ENCODE measurements around the gene ACTR5. TPM values are rescaled to one million over a fixed set of nuclear protein-coding genes. Genes with fewer than 3 reads are reported as not detected.

ACTR5 gene
- total RNA-seq, 1 experiment from 2014 or later: 20.0 TPM

DNA sequence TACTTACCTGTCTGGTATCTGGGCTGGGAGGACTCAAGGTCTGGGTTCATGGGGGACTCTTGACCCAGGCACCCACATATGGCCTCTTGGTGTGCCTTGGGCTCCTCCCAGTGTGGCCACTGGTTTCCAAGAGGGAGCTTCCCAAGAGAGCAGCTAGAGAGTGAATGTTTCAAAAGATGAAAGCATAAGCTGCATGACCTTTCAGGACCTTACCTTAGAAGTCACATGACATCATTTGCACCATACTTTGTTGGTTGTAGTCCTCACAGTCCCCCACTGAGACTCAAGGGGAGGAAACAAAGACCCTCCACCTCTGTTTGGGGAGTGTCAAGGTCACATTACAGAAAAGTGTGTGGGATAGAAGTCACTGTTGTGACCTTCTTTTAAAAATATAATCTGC is 13.9 kb downstream of the ACTR5 start:
- H3K36me3 Mint-ChIP-seq (ENCODE audit: insufficient read depth, unreplicated experiment): peaks cover 12% of the 10 kb centered on the region
- ChIA-PET CTCF (no interaction called here), POLR2A (no interaction called here)
- Histone ChIP-seq H3K4me1 (no peaks in the 10 kb centered on the region), H3K9me3 (no peaks in the 10 kb centered on the region), H3K36me3 (ENCODE audit: control insufficient read depth, insufficient read depth, low read length) (0 out of 2 replicates have a peak, but pooled peaks cover 2% of the 10 kb centered on the region), H3K4me3 (ENCODE audit: low read depth, low read length) (no peak overlapping the region), H3K27me3 (replicated peaks; ENCODE audit: control insufficient read depth, insufficient read depth, low read length) (no peaks in the 10 kb centered on the region)
- H3K27me3 Mint-ChIP-seq (ENCODE audit: insufficient read depth, unreplicated experiment): no peaks in the 10 kb centered on the region
- H3K4me1 Mint-ChIP-seq (ENCODE audit: low read depth, unreplicated experiment): no peaks in the 10 kb centered on the region
- intact Hi-C loops (cut with micrococcal nuclease; ENCODE audit: unreplicated experiment): no loop called here
- H3K9me3 Mint-ChIP-seq (ENCODE audit: unreplicated experiment): no peaks in the 10 kb centered on the region
- no peak for DNase-seq
- BruUV-seq (replicated peaks): no TSS peak
- no peak overlapping the region for H3K4me3 Mint-ChIP-seq (ENCODE audit: unreplicated experiment)
- TF ChIP-seq, protein P1, sequence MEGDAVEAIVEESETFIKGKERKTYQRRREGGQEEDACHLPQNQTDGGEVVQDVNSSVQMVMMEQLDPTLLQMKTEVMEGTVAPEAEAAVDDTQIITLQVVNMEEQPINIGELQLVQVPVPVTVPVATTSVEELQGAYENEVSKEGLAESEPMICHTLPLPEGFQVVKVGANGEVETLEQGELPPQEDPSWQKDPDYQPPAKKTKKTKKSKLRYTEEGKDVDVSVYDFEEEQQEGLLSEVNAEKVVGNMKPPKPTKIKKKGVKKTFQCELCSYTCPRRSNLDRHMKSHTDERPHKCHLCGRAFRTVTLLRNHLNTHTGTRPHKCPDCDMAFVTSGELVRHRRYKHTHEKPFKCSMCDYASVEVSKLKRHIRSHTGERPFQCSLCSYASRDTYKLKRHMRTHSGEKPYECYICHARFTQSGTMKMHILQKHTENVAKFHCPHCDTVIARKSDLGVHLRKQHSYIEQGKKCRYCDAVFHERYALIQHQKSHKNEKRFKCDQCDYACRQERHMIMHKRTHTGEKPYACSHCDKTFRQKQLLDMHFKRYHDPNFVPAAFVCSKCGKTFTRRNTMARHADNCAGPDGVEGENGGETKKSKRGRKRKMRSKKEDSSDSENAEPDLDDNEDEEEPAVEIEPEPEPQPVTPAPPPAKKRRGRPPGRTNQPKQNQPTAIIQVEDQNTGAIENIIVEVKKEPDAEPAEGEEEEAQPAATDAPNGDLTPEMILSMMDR (IDR thresholded peaks at IDR 0.05; ENCODE audit: insufficient read depth in 1 of 2, low read depth in 1 of 2, low read length in 1 of 2, severe bottlenecking in 1 of 2, unreplicated experiment in 1 of 2): no peak
- no peak overlapping the region for H3K27ac Mint-ChIP-seq (ENCODE audit: unreplicated experiment)

DNA sequence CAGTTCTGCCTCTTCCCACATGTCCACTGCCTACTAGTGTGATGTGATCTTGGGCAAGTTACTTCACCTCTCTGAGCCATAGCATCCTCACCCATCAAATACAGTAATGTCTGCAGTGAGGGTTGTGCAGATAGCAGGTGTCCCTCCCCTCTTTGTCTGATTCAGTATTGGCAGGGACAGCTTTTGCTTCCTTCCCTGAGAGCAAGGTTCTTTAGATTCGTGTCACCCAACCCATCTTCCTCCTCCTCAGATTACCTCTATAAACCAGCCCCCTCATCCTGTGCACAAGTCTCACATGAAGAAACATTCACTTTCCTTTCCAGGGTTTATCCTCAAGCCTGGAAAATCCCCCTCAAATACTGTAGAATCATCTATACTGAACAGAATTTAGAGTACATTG is 15.4 kb downstream of the ACTR5 start:
- H3K27ac Mint-ChIP-seq (ENCODE audit: unreplicated experiment): no peak overlapping the region
- Histone ChIP-seq H3K27me3 (replicated peaks; ENCODE audit: control insufficient read depth, insufficient read depth, low read length) (no peaks in the 10 kb centered on the region), H3K9me3 (no peaks in the 10 kb centered on the region), H3K36me3 (ENCODE audit: control insufficient read depth, insufficient read depth, low read length) (0 out of 2 replicates have a peak, but pooled peaks cover 2% of the 10 kb centered on the region), H3K4me3 (ENCODE audit: low read depth, low read length) (no peak overlapping the region), H3K4me1 (no peaks in the 10 kb centered on the region)
- DNase-seq: no peak
- TF ChIP-seq, protein P1 (IDR thresholded peaks at IDR 0.05; ENCODE audit: insufficient read depth in 1 of 2, low read depth in 1 of 2, low read length in 1 of 2, severe bottlenecking in 1 of 2, unreplicated experiment in 1 of 2): no peak
- intact Hi-C loops (cut with micrococcal nuclease; ENCODE audit: unreplicated experiment): no loop called here
- no peaks in the 10 kb centered on the region for H3K4me1 Mint-ChIP-seq (ENCODE audit: low read depth, unreplicated experiment)
- peaks cover 5% of the 10 kb centered on the region for H3K36me3 Mint-ChIP-seq (ENCODE audit: insufficient read depth, unreplicated experiment)
- CTCF ChIA-PET: interaction anchor here (0.8 kb wide), 1 partner anchor 26 kb away, joined by 3 read pairs; no protein-coding TSS in a partner anchor
- POLR2A ChIA-PET: no interaction called here
- H3K4me3 Mint-ChIP-seq (ENCODE audit: unreplicated experiment): no peak overlapping the region
- no TSS peak for BruUV-seq (replicated peaks)
- H3K9me3 Mint-ChIP-seq (ENCODE audit: unreplicated experiment): no peaks in the 10 kb centered on the region
- no peaks in the 10 kb centered on the region for H3K27me3 Mint-ChIP-seq (ENCODE audit: insufficient read depth, unreplicated experiment)

DNA sequence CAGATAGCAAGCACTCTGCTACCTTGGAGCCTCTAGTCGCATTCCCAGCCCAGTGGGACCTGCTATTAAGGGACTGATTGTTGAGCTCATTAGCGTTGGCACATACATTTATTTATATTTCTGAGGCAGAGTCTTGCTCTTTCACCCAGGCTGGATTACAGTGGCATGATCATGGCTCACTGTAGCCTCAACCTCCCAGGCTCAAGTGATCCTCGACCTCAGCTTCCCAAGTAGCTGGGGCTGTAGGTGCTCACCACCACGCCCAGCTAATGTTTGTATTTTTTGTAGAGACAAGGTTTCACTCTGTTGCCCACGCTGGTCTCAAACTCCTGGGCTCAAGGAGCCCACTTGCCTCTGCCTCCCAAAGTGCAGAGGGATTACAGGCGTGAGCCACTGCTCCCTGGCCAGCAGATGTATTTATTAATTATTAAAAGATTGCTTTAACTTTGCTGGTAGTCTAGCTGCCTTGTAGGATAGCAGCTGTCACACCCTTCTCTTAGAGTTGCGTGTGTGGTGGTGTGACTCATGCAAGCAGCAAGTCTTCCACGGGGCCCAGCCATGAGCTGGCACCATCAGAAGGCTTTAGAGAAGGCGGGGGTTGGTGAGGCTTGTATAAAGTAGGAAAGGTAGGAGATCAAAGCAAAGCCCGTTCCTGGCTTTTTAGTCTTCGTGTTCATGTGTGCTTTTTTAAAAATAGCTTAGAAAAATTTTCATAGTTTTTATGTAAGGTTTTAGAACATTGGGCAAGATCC is 16.5 kb downstream of the ACTR5 start:
- Mint-ChIP-seq H3K36me3 (ENCODE audit: insufficient read depth, unreplicated experiment) (peaks cover 6% of the 10 kb centered on the region), H3K4me1 (ENCODE audit: low read depth, unreplicated experiment) (no peaks in the 10 kb centered on the region), H3K27me3 (ENCODE audit: insufficient read depth, unreplicated experiment) (no peaks in the 10 kb centered on the region), H3K9me3 (ENCODE audit: unreplicated experiment) (no peaks in the 10 kb centered on the region), H3K27ac (ENCODE audit: unreplicated experiment) (no peak overlapping the region), H3K4me3 (ENCODE audit: unreplicated experiment) (no peak overlapping the region)
- Histone ChIP-seq H3K4me3 (ENCODE audit: low read depth, low read length) (no peak overlapping the region), H3K27me3 (replicated peaks; ENCODE audit: control insufficient read depth, insufficient read depth, low read length) (no peaks in the 10 kb centered on the region), H3K36me3 (ENCODE audit: control insufficient read depth, insufficient read depth, low read length) (0 out of 2 replicates have a peak, but pooled peaks cover 2% of the 10 kb centered on the region), H3K4me1 (no peaks in the 10 kb centered on the region), H3K9me3 (no peaks in the 10 kb centered on the region)
- TF ChIP-seq, protein P1 (IDR thresholded peaks at IDR 0.05; ENCODE audit: insufficient read depth in 1 of 2, low read depth in 1 of 2, low read length in 1 of 2, severe bottlenecking in 1 of 2, unreplicated experiment in 1 of 2): no peak
- POLR2A ChIA-PET: no interaction called here
- no TSS peak for BruUV-seq (replicated peaks)
- CTCF ChIA-PET: interaction anchor here (0.8 to 1.3 kb wide), 2 partner anchors 116 to 131 kb away, joined by 3 to 4 read pairs; no protein-coding TSS in a partner anchor
- no peak for DNase-seq
- intact Hi-C loops (cut with micrococcal nuclease; ENCODE audit: unreplicated experiment): no loop called here

All from Caco-2 (cell line).